Measurements from ENCODE around the gene CATSPERZ. TPM values are rescaled to one million over a fixed set of nuclear protein-coding genes. Genes with fewer than 3 reads are reported as not detected.

Gene CATSPERZ
- total RNA-seq, 1 donor from 2014 or later = not detected

DNA sequence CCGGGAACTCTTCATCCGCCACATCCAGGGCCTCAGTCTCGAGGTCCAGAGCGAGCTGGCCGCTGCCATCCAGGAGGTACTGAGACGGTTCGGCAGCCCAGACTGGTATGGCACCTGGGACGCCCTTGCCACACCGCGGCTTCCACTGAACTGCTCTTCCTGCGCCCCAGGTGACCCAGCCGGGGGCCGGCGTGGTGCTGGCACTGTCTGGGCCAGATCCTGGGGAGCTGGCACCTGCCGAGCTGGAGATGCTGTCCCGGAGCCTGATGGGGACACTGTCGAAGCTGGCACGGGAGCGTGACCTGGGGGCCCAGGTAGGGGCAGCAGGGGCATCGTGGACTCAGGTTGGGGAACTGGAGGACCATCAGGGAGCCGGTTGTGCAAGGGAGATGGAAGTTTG, 41.3 kb downstream of the CATSPERZ start:
- no peak overlapping the region for H3K4me3 ChIP-seq
- TF ChIP-seq, protein P1, sequence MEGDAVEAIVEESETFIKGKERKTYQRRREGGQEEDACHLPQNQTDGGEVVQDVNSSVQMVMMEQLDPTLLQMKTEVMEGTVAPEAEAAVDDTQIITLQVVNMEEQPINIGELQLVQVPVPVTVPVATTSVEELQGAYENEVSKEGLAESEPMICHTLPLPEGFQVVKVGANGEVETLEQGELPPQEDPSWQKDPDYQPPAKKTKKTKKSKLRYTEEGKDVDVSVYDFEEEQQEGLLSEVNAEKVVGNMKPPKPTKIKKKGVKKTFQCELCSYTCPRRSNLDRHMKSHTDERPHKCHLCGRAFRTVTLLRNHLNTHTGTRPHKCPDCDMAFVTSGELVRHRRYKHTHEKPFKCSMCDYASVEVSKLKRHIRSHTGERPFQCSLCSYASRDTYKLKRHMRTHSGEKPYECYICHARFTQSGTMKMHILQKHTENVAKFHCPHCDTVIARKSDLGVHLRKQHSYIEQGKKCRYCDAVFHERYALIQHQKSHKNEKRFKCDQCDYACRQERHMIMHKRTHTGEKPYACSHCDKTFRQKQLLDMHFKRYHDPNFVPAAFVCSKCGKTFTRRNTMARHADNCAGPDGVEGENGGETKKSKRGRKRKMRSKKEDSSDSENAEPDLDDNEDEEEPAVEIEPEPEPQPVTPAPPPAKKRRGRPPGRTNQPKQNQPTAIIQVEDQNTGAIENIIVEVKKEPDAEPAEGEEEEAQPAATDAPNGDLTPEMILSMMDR (IDR thresholded peaks at IDR 0.05; ENCODE audit: borderline replicate concordance) = no peak
- intact Hi-C loops (cut with micrococcal nuclease) = no loop called here
- no peak for DNase-seq
- peaks cover 18% of the 10 kb centered on the region for H3K4me1 ChIP-seq
- no peak overlapping the region for H3K27ac ChIP-seq (replicated peaks)
- H3K36me3 ChIP-seq = no peaks in the 10 kb centered on the region
- no peaks in the 10 kb centered on the region for H3K9me3 ChIP-seq (replicated peaks)
- H3K27me3 ChIP-seq (ENCODE audit: low read depth) = peaks cover 7% of the 10 kb centered on the region

DNA sequence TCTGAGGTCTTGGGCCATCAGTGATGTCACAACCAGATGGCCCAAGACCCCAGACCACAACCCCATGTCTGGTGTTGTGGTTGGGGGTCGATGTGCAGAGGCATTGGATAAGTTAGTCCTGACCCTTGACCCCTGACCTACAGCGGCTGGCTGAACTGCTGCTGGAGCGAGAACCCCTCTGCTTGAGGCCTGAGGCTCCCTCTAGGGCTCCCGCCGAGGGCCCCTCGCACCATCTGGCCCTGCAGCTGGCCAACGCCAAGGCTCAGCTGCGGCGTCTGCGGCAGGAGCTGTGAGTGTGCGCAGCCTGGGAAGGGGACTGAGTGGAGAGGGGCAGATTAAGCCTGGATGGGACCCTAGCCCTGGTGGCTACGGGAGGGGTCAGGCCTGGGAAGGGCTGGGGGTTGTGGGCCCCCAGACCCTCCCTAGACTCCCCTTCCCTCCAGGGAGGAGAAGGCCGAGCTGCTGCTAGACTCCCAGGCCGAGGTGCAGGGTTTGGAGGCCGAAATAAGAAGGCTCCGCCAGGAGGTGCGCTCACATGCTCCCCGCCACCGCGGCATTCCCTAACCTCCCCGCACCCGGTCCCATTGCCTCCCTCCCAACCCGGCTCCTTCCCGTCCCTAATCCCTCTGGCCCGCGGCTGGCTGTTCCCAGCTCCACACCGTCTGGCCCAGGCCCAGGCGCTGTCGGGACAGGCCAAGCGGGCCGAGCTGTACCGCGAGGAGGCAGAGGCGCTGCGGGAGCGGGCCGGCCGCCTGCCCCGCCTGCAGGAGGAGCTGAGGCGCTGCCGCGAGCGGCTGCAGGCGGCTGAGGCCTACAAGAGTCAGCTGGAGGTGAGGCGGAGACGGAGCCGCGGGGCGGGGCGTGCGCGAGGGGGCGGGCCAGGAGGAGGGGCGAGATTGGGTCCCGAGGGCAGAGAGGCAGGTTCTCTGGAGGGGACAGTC, 42.0 kb downstream of the CATSPERZ start:
- H3K4me3 ChIP-seq = peak overlapping the region; percentile 61
- intact Hi-C loops (cut with micrococcal nuclease) = no loop called here

DNA sequence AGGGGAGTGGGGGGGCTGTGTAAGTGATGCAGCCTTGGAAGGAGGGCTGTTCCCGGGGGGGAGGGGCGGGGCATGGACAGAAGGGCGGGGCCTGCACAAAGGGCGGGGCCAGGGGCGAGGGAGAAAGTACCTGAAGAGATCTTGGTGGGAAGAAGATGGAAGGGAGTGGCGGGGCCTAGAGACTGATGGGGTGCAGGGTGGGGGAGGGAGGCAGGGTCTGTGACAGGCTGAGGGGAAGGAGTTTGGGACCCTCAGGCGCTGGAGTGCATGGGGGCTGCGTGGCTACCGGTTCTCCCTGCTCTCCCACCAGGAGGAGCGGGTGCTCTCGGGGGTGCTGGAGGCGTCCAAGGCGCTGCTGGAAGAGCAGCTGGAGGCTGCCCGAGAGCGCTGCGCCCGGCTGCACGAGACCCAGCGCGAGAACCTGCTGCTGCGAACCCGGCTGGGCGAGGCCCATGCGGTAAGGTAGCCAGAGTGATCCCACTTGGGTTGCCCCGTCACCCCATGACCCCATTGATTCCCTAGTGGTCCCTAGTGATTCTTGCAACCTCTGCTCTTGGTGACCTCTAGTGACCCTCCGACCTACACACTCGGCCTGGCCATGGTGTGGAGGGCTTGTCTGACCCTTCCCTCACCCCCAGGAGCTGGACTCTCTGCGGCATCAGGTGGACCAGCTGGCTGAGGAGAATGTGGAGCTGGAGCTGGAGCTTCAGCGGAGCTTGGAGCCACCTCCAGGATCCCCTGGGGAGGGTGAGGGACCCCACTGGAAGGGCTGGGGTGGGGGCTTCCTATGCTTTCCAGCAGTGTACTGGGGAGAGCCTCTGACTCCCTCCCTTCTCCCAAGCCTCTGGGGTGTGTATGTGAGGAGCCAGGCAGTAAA, 42.9 kb downstream of the CATSPERZ start:
- DNase-seq = no peak
- H3K4me3 ChIP-seq = peak overlapping the region; percentile 61
- H3K4me1 ChIP-seq = peaks cover 18% of the 10 kb centered on the region
- intact Hi-C loops (cut with micrococcal nuclease) = no loop called here
- no peaks in the 10 kb centered on the region for H3K9me3 ChIP-seq (replicated peaks)
- TF ChIP-seq, protein P1 (IDR thresholded peaks at IDR 0.05; ENCODE audit: borderline replicate concordance) = no peak
- H3K27ac ChIP-seq (replicated peaks) = peak overlapping the region; percentile 79
- H3K27me3 ChIP-seq (ENCODE audit: low read depth) = peaks cover 7% of the 10 kb centered on the region
- H3K36me3 ChIP-seq = no peaks in the 10 kb centered on the region

More for the DNA sequence above, 42.0 kb downstream of the CATSPERZ start:
- TF ChIP-seq, protein P1 (IDR thresholded peaks at IDR 0.05; ENCODE audit: borderline replicate concordance) = peak; percentile 65
- Histone ChIP-seq H3K4me1 (peaks cover 18% of the 10 kb centered on the region), H3K27ac (replicated peaks) (peak overlapping the region; percentile 79), H3K36me3 (no peaks in the 10 kb centered on the region), H3K9me3 (replicated peaks) (no peaks in the 10 kb centered on the region), H3K27me3 (ENCODE audit: low read depth) (peaks cover 7% of the 10 kb centered on the region)
- DNase-seq = peak; percentile 91

DNA sequence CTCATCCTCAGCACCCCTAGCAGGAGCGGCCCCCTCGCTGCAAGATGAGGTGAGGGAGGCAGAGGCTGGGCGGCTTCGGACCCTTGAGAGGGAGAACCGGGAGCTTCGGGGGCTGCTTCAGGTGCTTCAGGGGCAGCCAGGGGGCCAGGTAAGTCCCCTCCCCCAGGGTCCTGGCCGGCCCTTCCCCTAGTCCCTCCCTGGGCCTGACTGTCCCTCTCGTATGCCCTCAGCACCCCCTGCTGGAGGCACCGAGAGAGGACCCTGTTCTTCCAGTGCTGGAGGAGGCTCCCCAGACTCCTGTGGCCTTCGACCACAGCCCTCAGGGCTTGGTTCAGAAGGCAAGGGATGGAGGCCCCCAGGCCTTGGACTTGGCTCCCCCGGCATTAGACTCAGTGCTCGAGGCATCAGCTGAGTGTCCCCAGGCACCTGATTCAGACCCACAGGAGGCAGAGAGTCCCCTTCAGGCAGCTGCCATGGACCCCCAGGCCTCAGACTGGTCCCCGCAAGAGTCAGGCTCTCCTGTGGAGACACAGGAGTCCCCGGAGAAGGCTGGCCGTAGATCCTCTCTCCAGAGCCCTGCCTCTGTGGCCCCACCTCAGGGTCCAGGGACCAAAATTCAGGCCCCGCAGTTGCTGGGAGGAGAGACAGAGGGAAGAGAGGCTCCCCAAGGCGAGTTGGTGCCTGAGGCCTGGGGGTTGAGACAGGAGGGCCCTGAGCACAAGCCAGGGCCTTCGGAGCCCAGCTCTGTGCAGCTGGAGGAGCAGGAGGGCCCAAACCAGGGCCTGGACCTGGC, 43.8 kb downstream of the CATSPERZ start:
- TF ChIP-seq, protein P1 (IDR thresholded peaks at IDR 0.05; ENCODE audit: borderline replicate concordance) = peak; percentile 53
- intact Hi-C loops (cut with micrococcal nuclease) = no loop called here

DNA sequence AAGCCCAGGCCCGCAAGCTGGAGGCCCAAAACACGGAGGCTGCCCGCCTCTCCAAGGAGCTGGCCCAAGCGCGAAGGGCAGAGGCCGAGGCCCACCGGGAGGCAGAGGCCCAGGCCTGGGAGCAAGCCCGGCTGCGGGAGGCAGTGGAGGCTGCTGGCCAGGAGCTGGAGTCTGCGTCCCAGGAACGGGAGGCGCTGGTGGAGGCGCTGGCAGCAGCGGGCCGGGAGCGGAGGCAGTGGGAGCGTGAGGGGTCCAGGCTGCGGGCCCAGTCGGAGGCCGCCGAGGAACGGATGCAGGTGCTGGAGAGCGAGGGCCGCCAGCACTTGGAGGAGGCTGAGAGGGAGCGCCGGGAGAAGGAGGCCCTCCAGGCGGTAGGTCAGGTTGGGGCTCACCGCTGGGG, 44.6 kb downstream of the CATSPERZ start:
- Histone ChIP-seq H3K4me1 (peaks cover 18% of the 10 kb centered on the region), H3K27ac (replicated peaks) (no peak overlapping the region), H3K9me3 (replicated peaks) (no peaks in the 10 kb centered on the region), H3K4me3 (no peak overlapping the region), H3K27me3 (ENCODE audit: low read depth) (peaks cover 7% of the 10 kb centered on the region), H3K36me3 (no peaks in the 10 kb centered on the region)
- DNase-seq = no peak
- intact Hi-C loops (cut with micrococcal nuclease) = no loop called here
- TF ChIP-seq, protein P1 (IDR thresholded peaks at IDR 0.05; ENCODE audit: borderline replicate concordance) = no peak

More for the DNA sequence above, 43.8 kb downstream of the CATSPERZ start:
- DNase-seq = no peak
- H3K36me3 ChIP-seq = no peaks in the 10 kb centered on the region
- H3K27ac ChIP-seq (replicated peaks) = no peak overlapping the region
- no peak overlapping the region for H3K4me3 ChIP-seq
- H3K9me3 ChIP-seq (replicated peaks) = no peaks in the 10 kb centered on the region
- H3K4me1 ChIP-seq = peaks cover 18% of the 10 kb centered on the region
- H3K27me3 ChIP-seq (ENCODE audit: low read depth) = peaks cover 7% of the 10 kb centered on the region

Data from left ventricle myocardium inferior (tissue), 1 donor.